Endothelial cell (in vitro differentiated cells): Measurements from ENCODE around the gene TBX3. TPM values are rescaled to one million over a fixed set of nuclear protein-coding genes. Genes with fewer than 3 reads are reported as not detected.

Source experiments
- DNase-seq: peaks from one replicate; pipeline ENCODE4 v3.0.0; 2021; ENCODE audit warnings: low spot score
- H3K27ac Mint-ChIP-seq: one replicate; pipeline ENCODE4 v1.8.0; 2021; ENCODE audit warnings: mixed read lengths, inconsistent platforms; ENCODE audit not compliant: unreplicated experiment
- H3K27me3 Mint-ChIP-seq: one replicate; pipeline ENCODE4 v1.8.0; 2021; ENCODE audit warnings: mild to moderate bottlenecking, moderate library complexity, mixed read lengths, inconsistent platforms; ENCODE audit not compliant: unreplicated experiment
- H3K36me3 Mint-ChIP-seq: one replicate; pipeline ENCODE4 v1.8.0; 2021; ENCODE audit warnings: mild to moderate bottlenecking, low read depth, mixed read lengths, inconsistent platforms; ENCODE audit not compliant: unreplicated experiment
- H3K4me1 Mint-ChIP-seq: one replicate; pipeline ENCODE4 v1.8.0; 2021; ENCODE audit warnings: mild to moderate bottlenecking, mixed read lengths, inconsistent platforms; ENCODE audit not compliant: unreplicated experiment
- H3K4me3 Mint-ChIP-seq: one replicate; pipeline ENCODE4 v1.8.0; 2021; ENCODE audit warnings: mild to moderate bottlenecking, mixed read lengths, inconsistent platforms; ENCODE audit not compliant: unreplicated experiment
- H3K9me3 Mint-ChIP-seq: one replicate; pipeline ENCODE4 v1.8.0; 2021; ENCODE audit warnings: mixed read lengths, inconsistent platforms; ENCODE audit not compliant: unreplicated experiment
- CTCF ChIP-seq: fragments of 200-600 bp; sonication (generic); IDR thresholded peaks from one replicate; pipeline ENCODE4 v1.5.0; 2021; ENCODE audit warnings: antibody characterized with exemption; ENCODE audit not compliant: unreplicated experiment
- total RNA-seq: library from RNA; stranded (reverse); fragmentation: NEBNext Ultra II Directional; extraction: Animal tissue kit (Norgen Biotek cat#: 25700); gene quantifications from one replicate; pipeline ENCODE4 v1.2.1, GENCODE V29; 2021; ENCODE audit not compliant: unreplicated experiment

The TBX3 gene
- total RNA-seq, 1 donor from 2014 or later = 0.41 TPM

- peaks cover 49% of the 10 kb centered on the region for H3K27me3 Mint-ChIP-seq
- no peaks in the 10 kb centered on the region for H3K9me3 Mint-ChIP-seq
- no peak overlapping the region for H3K27ac Mint-ChIP-seq
- no peak for TF ChIP-seq CTCF
- no peaks in the 10 kb centered on the region for H3K36me3 Mint-ChIP-seq
- DNase-seq = no peak
- peak overlapping the region; percentile 73 for H3K4me3 Mint-ChIP-seq
- peaks cover 50% of the 10 kb centered on the region for H3K4me1 Mint-ChIP-seq
These were observed 2.4 kb upstream of the TBX3 start for GRCh38 chr12:114686426-114686772.

GRCh38 chr12:114685869-114686268, 1.9 kb upstream of the TBX3 start:
- no peak for DNase-seq
- TF ChIP-seq CTCF = no peak
- Mint-ChIP-seq H3K36me3 (no peaks in the 10 kb centered on the region), H3K9me3 (no peaks in the 10 kb centered on the region), H3K4me3 (peak overlapping the region; percentile 11), H3K27me3 (peaks cover 48% of the 10 kb centered on the region), H3K4me1 (peaks cover 50% of the 10 kb centered on the region), H3K27ac (no peak overlapping the region)

GRCh38 chr12:114685320-114685781, 1.4 kb upstream of the TBX3 start:
- TF ChIP-seq CTCF = no peak
- peak overlapping the region; percentile 77 for H3K4me3 Mint-ChIP-seq
- H3K36me3 Mint-ChIP-seq = no peaks in the 10 kb centered on the region
- no peak overlapping the region for H3K27ac Mint-ChIP-seq
- H3K27me3 Mint-ChIP-seq = peaks cover 49% of the 10 kb centered on the region
- H3K4me1 Mint-ChIP-seq = peaks cover 49% of the 10 kb centered on the region
- no peaks in the 10 kb centered on the region for H3K9me3 Mint-ChIP-seq
- no peak for DNase-seq

- H3K36me3 Mint-ChIP-seq = no peaks in the 10 kb centered on the region
- no peaks in the 10 kb centered on the region for H3K9me3 Mint-ChIP-seq
- H3K27ac Mint-ChIP-seq = no peak overlapping the region
- no peak for DNase-seq
- H3K27me3 Mint-ChIP-seq = peaks cover 50% of the 10 kb centered on the region
- H3K4me1 Mint-ChIP-seq = peaks cover 45% of the 10 kb centered on the region
- no peak for TF ChIP-seq CTCF
- peak overlapping the region; percentile 77 for H3K4me3 Mint-ChIP-seq
These were observed 897 bp upstream of the TBX3 start for GRCh38 chr12:114684870-114685273.

GRCh38 chr12:114683709-114684097, 272 bp downstream of the TBX3 start:
- DNase-seq = no peak
- no peak for TF ChIP-seq CTCF
- no peak overlapping the region for H3K27ac Mint-ChIP-seq

More at GRCh38 chr12:114683709-114684097, 272 bp downstream of the TBX3 start:
- Mint-ChIP-seq H3K27me3 (peaks cover 53% of the 10 kb centered on the region), H3K4me1 (peaks cover 34% of the 10 kb centered on the region), H3K4me3 (peak overlapping the region; percentile 93), H3K9me3 (no peaks in the 10 kb centered on the region), H3K36me3 (no peaks in the 10 kb centered on the region)
